NCI-H1930 (cell line): Measurements from ENCODE around the gene IRF2BP1.
"Not testable (repeated sequence)": the region's sequence is repeated elsewhere in the genome, so short reads cannot be mapped to it uniquely, and the experiment has no call there.

Experiments
- DNase-seq, 2 experiments: peaks; one replicate each; lab custom pipeline; 2025; lab: John Stamatoyannopoulos, UW

Gene IRF2BP1

DNA sequence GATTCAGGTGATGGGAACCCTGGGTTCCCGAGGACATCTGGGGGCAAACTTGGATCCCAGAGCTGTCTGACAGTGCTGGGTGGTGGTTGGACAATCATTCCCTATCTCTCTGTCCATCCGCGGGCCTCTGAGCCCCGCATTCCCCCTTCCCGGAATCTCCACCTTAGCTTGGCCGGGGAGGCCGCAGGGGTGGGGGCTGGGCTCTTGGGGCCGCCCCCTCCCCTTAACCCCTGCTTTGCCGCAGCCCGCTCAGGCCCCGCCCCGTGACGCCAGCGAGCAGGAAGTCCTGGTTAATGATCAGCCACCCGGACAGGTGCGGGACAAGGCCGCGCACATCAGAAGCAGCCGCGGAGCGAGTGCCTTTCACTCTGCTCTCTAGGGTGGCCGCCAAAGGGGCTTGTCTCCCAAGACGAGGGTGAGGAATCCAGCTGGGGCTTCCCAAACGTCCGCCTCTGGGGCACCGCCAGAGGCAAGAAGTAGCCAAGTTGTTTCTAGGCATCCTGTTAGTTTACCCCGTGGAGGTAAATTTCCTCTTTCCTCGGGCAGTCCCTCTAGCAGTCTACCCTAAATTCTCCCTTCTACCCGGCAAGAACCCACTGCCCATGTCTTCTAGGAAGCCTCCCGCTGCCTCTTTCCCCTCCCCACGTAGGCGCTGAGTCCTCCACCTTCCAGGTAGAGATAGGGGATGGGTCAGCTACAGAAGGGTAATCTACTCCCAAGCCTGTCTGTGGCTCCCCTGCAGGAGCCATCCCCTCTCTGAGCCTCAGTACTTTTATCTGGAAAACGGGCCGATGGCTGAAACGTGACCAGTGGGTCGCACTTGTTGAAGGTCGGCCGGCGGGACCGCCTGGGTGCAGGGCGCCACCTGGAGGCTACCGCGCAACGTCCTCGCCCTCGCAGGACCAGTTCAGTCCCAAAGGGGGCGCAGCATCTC is 3.0 kb downstream of the IRF2BP1 start:
- DNase-seq: peak; percentile 83 to 91

DNA sequence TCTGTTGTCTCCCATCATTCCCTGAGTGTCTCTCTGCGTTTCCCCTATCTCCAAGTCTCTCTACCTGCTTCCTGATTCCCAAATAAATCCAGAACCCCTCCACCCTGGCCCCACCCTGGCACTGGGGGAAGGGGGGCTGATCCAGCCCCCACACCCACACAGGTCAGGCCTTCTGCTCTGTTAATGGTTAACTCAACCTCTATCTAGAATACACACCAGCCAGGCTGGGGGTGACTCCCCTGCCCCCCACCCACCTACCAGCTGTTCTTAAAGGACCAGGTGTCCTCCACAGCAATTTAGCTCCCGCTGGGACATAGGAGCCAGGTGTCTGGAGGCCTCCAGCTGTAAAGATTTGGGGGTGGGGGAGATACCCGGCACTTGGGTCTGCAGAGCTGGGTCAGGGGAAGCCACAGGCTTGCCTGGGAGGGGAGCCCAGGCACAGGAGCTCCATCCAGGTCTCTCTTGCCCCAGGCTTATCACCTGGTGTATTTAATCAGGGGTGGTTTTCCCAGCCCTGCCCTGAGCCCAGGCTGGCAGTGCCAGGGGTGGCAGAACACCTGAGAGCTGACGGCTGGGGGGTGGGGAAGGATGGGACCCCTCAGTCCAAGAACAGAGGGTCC is 3.9 kb downstream of the IRF2BP1 start:
- no peak for DNase-seq

DNA sequence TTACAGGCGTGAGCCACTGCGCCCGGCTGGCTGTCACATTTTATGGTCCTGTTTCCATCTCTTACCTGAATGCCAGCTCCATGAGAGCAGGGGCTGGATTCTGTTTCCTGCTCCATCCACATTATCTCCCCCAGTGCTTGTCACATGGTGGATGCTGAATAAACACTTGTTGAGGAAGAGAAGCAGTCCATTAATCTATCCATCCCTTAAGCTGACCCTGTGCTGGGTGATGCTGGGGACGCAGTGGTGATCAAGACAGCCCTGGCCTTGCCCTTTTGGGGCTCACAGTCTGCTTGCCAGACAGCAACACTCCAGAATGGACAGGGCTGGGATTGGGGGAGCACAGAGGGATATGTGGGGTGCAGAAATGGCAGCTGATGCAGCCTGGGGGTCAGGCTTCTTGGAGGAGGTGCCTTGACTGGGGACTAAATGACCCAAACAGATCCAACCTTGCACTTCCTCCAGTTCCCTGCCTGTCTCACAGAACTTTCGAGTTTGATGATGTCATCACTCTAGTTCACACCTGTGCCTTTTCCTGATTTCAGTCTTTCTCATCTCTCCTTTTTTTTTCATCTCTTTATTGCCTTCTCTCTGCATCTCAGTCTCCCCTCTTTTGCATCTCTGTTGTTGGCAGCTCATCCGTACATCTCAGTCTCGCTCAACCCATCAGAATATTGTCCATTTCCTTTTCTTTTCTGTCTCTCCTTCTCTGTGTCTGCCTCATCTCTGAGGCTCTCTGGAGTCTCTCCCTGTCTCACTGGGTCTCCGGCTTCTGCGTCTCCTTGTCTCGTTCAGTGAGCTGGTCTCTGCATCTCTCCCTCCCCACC is 4.6 kb downstream of the IRF2BP1 start:
- no peak for DNase-seq

DNA sequence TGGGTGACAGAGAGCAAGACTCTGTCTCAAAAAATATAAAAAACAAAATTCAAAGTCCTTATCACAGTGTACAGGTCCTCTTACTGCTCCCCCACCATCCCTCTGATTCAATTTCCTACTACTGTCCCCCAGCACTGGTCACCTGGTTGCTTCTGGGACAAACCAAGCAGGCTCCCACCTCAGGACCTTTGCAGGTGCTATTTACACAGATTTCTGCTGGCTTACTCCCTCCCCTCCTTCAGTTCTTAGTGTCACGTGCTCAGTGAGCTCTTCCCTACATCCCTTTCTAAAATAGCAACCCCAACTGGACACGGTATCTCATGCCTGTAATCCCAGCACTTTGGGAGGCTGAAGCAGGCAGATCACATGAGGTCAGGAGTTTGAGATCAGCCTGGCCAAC is 6.0 kb downstream of the IRF2BP1 start:
- DNase-seq: no peak

DNA sequence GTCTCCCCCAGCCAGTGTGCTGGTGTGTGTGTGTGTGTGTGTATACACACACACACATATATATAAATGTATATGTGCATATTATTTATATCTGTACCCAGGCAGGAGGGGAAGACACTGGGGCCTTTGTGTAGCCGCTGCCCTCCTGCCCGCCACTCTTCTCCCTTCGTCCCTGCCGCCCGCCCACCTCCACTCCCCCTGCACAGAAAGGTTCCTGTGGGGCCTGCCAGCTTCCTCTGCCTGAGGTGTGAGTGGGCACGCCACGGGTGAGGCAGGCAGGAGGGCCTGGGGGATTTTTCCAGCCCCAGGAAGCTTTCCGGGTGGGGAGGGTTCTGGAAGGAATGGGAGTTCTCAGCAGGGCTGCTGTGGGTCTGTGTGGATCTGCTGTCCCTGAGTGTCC is 6.9 kb downstream of the IRF2BP1 start:
- no peak for DNase-seq

DNA sequence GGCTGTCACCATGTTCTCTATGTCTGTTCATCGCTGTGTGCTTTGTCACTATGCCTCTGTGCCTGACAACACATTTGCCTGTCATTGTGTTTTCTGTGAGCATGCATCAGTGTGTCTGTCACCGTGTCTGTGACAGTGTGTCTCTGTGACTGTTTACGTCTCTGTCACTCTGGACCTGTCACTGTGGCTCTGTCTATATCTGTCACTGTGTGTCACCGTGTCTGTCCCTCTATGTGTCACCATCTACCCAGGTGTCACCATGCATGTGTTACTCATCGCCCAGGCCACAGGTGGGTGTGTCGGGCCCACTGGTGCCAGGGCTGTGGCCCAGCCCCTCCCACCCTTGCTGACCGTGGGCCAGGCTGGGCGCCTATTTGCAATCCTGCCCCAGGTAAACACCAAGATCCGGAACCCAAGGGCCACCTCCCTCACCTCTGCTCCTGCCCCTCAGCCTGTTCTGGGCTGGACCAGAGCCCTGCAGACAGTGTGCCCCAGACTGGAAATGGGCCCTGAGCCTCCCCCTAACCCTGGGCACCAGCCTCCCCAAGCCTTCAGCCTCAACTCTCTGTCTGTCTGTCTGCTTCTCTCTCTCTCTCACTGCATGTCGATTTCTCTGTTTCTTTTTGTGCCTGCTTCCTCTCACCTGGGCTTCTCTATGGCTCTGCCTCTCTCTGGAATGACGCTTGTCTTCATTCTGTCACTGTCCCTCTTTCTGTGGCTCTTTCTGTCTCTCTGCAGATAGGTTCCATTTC is 7.7 kb downstream of the IRF2BP1 start:
- DNase-seq: no peak

DNA sequence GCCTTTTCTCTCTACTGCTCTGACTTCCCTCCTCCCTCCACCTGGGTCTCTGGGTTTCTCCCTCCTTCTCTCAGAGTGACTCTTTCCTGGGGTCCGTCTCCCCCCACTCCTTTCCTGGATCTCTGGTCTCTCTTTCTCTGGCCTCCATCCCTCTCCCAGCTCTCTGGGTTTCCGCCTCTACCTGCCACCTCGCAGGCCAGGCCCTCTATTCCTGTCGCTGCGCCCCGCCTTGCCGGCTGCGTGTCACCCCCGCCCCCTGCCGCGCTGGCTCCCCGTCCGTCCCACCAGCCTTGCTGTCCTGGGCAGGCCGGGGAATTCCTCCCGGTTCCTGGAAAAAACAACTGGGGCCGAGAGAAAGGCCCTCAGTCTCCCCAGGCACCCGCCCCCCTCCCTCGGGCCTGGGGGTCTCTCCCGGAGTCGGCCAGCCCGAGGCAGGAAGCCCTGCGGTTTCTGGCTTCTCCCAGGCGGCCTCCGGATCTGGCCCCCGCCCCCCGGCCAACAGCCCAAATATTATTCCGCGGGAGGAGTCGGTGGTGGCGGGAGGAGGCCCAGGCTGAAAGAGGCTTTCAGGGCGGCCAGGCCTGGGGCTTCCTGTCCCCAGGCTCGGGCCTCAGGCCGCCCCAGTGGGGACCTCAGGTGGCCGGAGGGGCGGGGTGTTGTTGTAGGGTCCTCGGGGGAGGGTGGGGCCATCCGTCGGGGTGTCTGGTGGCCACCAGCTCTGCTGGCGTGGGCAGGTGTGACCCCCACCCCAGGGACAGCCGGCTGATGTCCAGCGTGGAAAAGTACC is 9.3 kb downstream of the IRF2BP1 start:
- no peak for DNase-seq

DNA sequence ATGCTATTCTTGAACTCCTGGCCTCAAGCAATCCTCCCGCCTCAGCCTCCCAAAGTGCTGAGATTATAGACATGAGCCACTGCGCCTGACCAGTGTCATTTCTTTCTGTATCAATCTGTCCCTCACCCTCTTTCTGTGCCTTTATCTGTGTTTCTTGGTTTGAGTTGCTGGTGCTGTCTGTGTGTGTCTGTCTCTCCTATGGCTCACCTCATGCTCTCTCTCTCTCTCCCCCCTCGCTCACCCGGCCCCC is 9.9 kb downstream of the IRF2BP1 start:
- no peak for DNase-seq

DNA sequence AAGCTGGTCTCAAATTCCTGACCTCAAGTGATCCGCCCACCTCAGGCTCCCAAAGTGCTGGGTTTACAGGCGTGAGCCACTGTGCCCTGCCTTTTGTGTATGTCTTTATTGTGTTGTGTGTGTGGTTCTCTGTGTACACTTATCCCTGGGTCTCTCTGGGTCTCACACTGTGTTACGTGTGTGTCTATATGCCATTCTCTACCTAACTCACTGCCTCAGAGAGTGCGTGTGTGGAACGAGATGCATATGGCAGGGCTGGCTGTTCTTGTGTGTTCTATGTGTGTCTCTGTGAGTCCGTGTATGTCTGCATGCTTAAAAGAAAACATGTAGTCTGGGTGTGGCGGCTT is 11.3 kb downstream of the IRF2BP1 start:
- DNase-seq: no peak

DNA sequence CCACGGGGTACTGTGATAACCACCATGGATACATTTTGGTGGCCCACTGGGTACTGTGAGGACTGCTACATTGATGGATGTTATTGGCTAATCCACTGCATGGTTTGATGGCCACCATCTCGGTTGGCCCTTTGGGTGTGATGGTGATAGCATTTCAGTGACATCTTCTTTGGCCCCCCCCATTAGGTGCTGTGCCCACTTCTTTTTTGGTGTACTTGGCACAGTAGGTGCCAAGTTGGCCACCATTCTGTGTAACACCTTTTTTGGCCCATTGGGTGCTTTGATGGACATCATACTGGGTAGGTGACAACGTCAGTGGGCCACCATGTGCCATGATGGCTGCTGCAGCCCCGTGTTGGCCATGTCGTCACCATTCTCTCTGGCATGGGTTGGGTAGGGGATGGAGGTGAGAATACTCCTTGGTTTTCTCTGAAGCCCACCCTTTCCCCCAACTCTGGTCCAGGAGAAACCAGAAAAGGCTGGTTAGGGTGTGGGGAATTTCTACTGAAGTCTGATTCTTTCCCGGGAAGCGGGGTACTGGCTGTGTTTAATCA is 12.6 kb downstream of the IRF2BP1 start:
- DNase-seq: no peak

DNA sequence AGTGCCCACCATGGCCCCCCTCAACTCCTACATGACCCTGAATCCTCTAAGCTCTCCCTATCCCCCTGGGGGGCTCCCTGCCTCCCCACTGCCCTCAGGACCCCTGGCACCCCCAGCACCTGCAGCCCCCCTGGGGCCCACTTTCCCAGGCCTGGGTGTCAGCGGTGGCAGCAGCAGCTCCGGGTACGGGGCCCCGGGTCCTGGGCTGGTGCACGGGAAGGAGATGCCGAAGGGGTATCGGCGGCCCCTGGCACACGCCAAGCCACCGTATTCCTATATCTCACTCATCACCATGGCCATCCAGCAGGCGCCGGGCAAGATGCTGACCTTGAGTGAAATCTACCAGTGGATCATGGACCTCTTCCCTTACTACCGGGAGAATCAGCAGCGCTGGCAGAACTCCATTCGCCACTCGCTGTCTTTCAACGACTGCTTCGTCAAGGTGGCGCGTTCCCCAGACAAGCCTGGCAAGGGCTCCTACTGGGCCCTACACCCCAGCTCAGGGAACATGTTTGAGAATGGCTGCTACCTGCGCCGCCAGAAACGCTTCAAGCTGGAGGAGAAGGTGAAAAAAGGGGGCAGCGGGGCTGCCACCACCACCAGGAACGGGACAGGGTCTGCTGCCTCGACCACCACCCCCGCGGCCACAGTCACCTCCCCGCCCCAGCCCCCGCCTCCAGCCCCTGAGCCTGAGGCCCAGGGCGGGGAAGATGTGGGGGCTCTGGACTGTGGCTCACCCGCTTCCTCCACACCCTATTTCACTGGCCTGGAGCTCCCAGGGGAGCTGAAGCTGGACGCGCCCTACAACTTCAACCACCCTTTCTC is 13.6 kb downstream of the IRF2BP1 start:
- DNase-seq: no peak

DNA sequence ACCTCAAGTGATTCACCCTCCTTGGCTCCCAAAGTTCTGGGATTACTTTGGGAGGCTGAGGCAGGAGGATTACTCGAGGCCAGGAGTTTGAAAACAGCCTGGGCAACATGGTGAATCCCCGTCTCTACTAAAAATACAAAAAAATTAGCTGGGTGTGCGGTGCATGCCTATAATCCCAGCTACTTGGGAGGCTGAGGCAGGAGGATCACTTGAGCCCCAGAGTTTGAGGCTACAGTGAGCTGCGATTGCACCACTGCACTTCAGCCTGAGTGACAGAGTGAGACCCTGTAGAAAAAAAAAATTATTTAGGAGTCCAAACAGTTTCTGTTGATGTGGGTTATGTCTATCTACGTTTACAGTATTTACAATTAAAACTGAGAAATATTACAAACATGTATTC is 15.1 kb downstream of the IRF2BP1 start:
- DNase-seq: no peak

DNA sequence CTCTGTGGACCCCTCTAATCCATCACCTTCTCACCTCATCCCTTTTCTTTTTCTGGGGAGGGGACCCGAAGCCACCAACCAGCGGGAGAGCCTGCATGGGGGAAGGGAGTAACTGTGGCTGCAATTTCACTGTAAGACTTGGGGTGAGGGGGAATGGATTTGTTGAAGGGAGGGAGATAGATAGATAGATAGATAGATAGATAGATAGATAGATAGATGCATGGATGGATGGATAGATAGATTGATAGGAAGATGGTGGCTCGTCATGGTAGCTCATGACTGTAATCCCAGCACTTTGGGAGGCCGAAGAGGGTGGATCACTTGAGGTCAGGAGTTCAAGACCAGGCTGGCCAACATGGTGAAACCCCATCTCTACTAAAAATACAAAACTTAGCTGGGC is 18.7 kb downstream of the IRF2BP1 start:
- DNase-seq: not testable (repeated sequence)

DNA sequence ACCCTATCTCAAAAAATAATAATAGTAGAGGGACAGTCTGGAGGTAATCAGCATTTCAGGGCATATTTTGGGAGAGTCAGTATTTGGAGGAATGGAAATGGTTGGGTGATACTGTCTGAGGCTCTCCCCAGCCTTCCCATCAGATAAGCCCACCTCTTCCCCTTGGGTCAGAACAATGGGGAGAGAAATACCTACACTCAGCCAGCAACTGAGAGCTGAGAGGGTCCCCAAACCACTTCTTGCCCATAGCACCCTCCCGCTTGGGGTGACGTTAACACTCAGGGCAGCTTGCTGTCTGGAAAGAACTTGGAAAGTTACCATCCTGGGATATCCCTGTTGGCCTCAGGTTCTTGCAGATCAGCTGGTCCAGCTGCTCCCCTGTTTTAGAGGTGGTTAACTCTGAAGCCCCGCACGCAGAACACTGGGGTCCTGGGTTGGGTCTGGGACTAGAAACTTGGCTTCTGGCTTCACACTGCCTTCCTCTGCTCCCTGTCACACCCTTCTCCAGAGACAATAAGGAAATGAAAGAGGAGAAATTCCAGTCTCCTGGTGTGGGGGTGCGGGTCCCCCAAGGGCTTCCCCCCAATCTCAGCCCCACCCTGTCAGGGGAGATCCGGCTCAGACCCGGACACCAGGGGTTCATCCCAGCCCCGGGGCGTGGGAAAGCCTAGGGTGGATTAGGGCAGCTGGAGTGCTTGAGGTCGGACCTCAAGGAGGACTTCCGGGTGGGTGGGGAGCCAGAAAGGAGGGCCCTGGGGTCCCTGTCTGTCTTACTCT is 19.4 kb downstream of the IRF2BP1 start:
- DNase-seq: no peak

DNA sequence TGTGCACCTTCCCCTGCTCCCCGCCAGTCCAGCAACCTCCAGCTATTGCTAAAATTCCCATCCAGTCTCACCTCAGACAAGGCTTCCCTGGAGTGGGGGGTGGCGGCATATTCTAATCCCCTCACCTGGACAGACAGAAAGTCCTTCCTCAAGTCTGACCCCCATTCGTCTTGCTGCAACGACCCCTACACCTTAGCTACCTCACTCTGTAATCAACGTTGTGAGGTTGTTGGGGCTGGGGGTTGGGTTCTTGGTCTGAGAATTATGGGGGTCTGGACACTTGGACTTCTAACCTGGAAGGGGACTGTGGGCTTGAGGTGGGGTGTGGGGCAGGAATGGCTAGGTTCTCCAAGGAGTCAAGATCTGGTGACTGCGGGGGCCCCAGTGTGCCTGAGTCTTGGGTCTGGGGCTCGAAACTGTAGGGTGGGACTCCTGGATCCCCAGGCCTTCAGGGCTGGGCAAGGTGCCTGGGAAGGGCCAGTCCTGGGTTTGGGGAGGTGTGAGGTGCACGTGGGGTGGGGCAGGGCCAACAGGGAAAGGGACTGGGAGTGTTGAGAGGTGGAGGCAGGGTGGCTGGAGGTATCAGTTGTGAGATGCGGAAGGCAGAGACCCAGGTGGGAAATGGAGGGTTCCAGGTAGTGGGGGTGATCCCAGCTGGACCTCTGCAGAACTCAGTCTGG is 20.5 kb downstream of the IRF2BP1 start:
- DNase-seq: no peak

DNA sequence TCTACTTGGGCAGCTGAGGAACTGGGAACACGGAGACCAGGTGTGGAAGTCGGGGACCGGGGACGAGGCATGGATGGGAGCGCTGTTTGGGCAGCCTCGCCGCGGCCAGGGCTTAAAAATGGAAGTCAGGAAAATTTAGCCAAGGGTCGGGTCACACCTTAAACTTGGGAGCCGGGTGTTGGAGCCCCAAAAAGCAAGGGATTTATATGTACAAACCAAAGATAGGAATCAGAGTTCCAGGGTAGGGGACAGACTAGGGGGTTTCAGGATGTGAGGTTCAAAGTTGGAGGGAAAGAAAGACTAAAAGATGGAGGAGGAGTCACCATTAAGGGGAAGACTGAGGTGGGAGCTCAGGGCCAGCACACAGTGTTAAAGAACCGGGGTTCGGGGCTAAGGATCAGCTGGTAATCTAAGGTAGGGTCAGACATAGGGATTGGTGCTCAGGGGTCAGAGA is 21.3 kb downstream of the IRF2BP1 start:
- no peak for DNase-seq

DNA sequence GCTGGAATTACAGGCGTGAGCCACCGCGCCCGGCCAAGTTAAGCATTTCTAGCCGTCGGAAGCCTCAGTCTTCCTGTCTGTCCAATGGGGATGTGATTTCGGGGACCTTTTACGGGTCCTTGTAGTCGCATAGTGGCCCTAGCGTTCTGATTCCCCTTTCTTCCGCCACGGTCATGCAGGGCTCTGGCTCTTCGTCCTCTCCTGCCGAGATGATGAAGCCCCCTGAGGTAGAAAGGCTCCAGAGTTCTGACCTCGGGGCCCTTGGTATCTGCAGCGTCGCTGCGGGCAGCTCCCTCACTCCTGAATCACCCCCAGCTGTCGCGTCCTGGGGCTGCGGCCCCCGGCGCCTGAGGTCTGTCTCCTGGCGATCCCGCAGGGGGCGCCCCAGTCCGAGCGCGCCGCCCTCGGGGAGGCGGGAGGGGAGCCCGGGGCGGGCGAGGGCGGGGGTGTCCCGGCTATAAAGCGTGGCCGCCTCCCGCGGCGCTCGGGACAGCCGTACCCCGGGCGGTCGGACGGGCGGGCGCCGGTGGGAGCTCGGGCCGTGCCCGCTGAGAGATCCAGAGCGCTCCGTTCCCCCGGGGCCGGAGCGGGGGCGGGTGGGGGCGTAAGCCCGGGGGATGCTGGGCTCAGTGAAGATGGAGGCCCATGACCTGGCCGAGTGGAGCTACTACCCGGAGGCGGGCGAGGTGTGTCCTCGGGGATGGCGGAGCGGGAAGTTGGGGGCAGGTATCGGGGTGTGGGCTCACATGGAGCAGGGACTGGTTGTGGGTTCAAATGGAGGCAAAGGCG is 21.9 kb downstream of the IRF2BP1 start, which contains the start of gene FOXA3:
TSS of gene FOXA3 (plus strand) at position 487 of the 789 bp plus-strand sequence. CDS start at position 618, 131 bp downstream.
- peak; percentile 77 to 91 for DNase-seq

DNA sequence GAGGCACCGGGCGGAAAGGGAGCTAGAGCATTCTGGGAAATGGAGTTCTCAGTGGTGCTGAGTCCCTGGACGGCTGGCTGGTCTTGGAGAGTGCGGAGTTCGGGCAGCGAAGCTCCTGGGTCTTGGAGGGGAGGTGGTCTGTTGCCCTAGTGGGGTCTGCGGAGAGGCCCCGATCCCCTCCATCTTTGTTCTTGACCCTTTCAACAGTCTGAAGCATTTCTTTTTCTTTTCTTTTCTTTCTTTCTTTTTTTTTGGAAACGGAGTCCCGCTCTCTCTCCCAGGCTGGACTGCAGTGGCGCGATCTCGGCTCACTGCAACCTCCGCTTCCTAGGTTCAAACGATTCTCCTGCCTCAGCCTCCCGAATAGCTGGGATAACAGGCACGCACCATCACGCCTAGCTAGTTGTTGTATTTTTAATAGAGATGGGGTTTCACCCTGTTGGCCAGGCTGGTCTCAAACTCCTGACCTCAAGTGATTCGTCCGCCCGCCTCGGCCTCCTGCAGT is 22.6 kb downstream of the IRF2BP1 start:
- no peak for DNase-seq
